ENCODE data around the gene PFN4.

The PFN4 gene

DNA sequence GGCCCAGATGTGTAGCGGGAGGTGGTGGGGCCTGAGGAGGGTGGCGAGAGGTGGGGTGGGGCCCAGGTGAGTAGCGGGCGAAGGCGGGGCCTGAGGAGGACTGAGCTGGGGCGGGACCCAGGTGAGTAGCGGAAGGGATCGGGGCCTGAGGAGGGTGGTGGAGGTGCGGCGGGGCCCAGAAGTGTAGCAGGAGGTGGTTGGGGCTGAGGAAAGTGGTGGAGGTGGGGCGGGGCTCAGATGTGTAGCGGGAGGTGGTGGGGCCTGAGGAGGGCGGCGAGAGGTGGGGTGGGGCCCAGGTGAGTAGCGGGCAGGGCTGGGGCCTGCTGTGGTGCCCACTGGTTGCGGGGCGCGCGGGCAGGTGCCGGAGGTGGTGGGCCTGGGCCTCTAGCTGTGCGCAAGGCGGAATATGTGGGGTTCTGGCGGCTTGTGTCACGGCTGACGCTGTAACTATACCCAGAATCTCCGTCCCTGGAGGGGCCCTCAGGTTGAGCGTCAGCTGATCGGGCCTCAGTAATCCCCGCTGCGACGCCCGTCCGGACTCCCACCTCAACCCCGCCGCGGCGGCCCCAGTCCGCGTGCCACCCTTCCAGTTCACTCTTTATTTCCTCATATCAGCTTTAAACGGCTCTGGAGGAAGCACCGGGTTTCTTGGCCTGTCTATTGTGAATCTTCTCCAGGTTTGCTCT is 46.1 kb downstream of the PFN4 start:
- DNase-seq: peak; percentile 71

DNA sequence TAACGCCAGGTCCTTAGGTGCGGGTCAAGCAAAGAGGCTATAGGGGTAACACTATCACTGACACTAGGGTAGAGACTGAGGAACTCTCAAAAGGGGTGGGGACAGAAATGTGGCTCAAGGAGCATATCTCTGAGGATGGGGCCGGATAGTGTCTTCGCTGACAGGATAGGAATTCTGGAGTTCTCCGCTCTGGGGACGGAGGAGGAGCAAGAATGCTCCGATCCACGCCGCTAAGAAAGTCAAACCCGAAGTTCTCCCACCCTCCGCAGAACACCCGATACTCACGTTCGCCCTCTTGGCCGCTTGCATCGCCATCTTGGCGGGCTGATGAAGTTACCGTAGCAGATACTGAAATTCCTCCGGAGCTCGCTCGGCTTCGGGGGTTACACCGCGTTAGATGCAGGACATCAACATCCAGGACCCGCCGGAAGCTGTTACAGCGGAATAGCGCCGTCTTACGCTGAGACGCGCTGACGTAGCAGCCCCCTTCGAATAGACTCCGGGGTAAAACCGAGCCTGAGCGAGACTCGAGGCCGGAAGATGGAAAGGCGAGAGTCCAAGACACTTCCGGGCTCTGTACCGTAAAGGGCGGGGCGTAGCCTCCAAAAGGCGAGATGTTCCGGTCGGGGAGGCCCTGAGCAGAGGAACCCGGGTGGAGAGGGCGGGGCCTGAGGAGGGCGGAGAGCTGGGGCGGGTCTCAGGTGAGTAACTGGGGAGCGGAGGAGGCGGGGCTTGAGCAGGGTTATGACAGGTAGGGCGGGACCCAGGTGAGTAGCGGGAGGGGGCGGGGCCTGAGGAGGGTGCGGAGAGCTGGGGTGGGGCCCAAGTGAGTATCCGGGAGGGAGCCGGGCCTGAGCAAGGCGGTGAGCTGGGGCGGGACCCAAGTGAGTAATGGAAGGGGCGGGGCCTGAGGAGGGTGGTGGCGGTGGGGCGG is 47.0 kb downstream of the PFN4 start, which contains the start of gene SF3B6:
TSS of gene SF3B6 (minus strand) at position 412 of the 934 bp plus-strand sequence. CDS start at position 315, 97 bp downstream.
- peak; percentile 100 for DNase-seq

DNA sequence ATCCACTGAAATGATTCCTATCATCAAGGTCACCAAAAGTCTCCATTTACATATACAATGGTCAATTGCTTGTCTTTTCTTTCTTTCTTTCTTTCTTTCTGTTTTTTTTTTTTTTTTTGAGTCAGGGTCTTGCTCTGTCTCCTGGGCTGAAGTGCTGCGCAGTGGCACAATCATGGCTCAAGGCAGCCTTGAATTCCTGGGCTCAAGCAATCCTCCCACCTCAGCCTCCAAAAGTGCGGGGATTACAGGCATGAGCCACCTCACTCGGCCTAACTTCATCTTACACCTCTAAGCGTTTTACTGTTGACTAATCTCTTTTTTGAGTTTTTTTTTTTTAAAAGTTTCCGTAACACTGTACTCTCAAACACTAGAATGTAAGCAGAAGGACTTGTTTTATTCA is 47.9 kb downstream of the PFN4 start:
- DNase-seq: no peak

DNA sequence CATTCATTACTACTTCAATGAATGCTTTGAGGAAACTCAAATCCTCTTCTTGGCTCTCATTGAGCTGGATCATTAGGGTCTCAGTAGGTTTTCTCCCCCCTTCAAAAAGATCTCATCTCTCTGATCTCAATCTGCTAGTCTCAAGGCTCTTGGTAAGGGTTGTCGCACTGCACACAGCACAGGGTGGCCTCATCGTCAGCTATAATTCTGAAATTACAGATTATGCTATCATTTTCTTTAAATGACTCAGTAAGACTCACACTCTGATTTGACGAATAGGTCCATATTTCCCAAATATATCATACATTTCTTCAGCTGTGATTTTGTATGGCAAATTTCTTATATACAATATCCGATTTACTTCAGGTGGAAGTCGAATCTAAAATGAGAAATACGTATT is 49.3 kb downstream of the PFN4 start:
- DNase-seq: no peak

DNA sequence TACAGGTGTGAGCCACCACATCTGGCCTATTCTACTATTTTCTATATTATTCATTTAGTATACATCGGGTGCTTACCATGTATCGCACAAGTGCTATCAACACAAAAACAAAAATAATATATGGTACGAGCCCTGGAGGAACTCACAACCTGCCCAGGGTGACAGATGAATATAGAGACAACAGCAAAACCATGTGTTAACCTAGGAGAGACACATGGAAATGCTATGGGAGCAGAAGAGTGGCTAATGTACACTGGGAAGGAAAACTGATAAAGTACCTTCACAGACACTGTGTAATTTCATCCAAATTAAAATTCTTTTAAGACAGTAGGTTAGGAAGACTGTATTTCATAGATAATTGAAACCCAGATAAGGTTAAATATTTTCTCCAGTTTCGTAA is 50.9 kb downstream of the PFN4 start:
- no peak for DNase-seq

DNA sequence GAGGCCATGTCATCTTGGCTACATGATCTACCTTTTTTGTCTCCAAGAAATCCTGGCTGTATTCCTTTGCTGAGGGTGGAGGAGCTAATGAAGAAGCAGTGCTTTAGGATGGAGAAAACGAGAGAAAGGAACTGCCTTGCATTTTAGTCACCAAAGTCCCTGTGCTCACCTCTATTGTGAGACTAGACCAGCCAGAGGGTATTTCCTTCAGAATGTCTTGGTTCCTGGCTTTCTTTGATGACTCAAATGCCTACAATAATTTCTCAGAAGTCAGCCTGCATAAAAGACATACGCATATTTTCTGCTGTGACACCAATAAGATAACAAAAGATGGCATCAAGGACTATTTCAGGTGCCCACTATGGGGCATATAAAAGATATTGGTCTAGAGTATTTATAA is 57.8 kb downstream of the PFN4 start:
- no peak for DNase-seq

All from hematopoietic multipotent progenitor cell treated with erythropoietin and hydrocortisone succinate and interleukin-3 and kit ligand, for 6 days (in vitro differentiated cells).